ENCODE data around the gene PTH2R. TPM values are rescaled to one million over a fixed set of nuclear protein-coding genes. Genes with fewer than 3 reads are reported as not detected.

The PTH2R gene
- total and polyA plus RNA-seq, 2 donors (not counting 3 experiments of a cell fraction or from before 2014, with no cell fraction given): not detected

GRCh38 chr2:208440716-208441115 is 34.1 kb downstream of the PTH2R start:
- intact Hi-C loops (cut with micrococcal nuclease) (no loop called here), dilution Hi-C loops (cut with MboI; ENCODE audit: extremely low pct_ligation_motif_present, low sequenced_read_pairs) (no loop called here)
- FAIRE-seq (no peak), DNase-seq (ENCODE audit: low read depth, low spot score) (no peak)
- Histone ChIP-seq H3K4me2 (ENCODE audit: insufficient read depth, low read length) (no peak overlapping the region), H3K79me2 (ENCODE audit: control insufficient read depth, insufficient read depth, low read length) (no peaks in the 10 kb centered on the region), H3K4me1 (ENCODE audit: control insufficient read depth, extremely low read depth, insufficient read depth, low read length) (no peaks in the 10 kb centered on the region), H3K9ac (replicated peaks; ENCODE audit: extremely low read depth, insufficient read depth, low read length) (no peak overlapping the region), H4K20me1 (replicated peaks; ENCODE audit: control insufficient read depth, extremely low read depth, insufficient read depth, low read length) (no peaks in the 10 kb centered on the region), H3K36me3 (ENCODE audit: control insufficient read depth in 2 of 2, extremely low read depth in 1 of 2, insufficient read depth in 2 of 2, low read length in 2 of 2) (no peaks in the 10 kb centered on the region), H3K27me3 (ENCODE audit: control insufficient read depth in 2 of 2, insufficient read depth in 2 of 2, low read length in 2 of 2) (no peaks in the 10 kb centered on the region), H2AFZ (ENCODE audit: low read depth, low read length) (no peak overlapping the region), H3K4me3 (replicated peaks in 1 of 3; ENCODE audit: insufficient read depth in 1 of 3, low read depth in 1 of 3, low read length in 3 of 3) (no peak overlapping the region), H3K27ac (ENCODE audit: insufficient read depth, low read depth, low read length) (no peak overlapping the region), H3K9me1 (replicated peaks; ENCODE audit: control insufficient read depth, extremely low read depth, insufficient read depth, low read length) (no peaks in the 10 kb centered on the region), H3K9me3 (replicated peaks; ENCODE audit: control insufficient read depth, insufficient read depth, low read length) (no peaks in the 10 kb centered on the region)
- BruUV-seq (replicated peaks): no TSS peak
- ChIA-PET POLR2A (no interaction called here), CTCF (no interaction called here)
- TF ChIP-seq MYC (IDR thresholded peaks at IDR 0.05; ENCODE audit: low read depth, low read length): no peak
- TF ChIP-seq FOS (IDR thresholded peaks at IDR 0.05; ENCODE audit: borderline replicate concordance, insufficient read depth, low read length): no peak
- no peak for TF ChIP-seq GATA2 (IDR thresholded peaks at IDR 0.05; ENCODE audit: insufficient read depth, insufficient read length, low read depth, low read length)
- no peak for TF ChIP-seq POLR2A (IDR thresholded peaks at IDR 0.05; ENCODE audit: low read depth, low read length)
- TF ChIP-seq CTCF (IDR thresholded peaks at IDR 0.05; ENCODE audit: extremely low read depth in 1 of 2, insufficient read depth in 1 of 2, low read depth in 1 of 2, low read length in 2 of 2): no peak
- TF ChIP-seq MAX (IDR thresholded peaks at IDR 0.05; ENCODE audit: insufficient read depth, insufficient read length): no peak
- TF ChIP-seq JUN (IDR thresholded peaks at IDR 0.05; ENCODE audit: borderline replicate concordance, insufficient read depth, insufficient read length, low read depth): no peak
- TF ChIP-seq EZH2 (IDR thresholded peaks at IDR 0.05; ENCODE audit: borderline replicate concordance, low read depth, low read length, severe bottlenecking): no peak
- no peak for TF ChIP-seq POLR2AphosphoS5 (IDR thresholded peaks at IDR 0.05; ENCODE audit: insufficient read depth, low read depth, low read length)
